Type B pancreatic cell (in vitro differentiated cells): ENCODE results near the gene KAZN. TPM values are rescaled to one million over a fixed set of nuclear protein-coding genes. Genes with fewer than 3 reads are reported as not detected.

Experiments
- DNase-seq: peaks from one replicate; pipeline ENCODE4 v3.0.0; 2021; ENCODE audit warnings: mixed read lengths; ENCODE audit not compliant: unreplicated experiment; ENCODE audit errors: extremely low spot score
- H3K27ac Mint-ChIP-seq: 2 replicates; pipeline ENCODE4 v1.8.0; 2021; ENCODE audit warnings: mild to moderate bottlenecking, mixed read lengths
- H3K27me3 Mint-ChIP-seq: 2 replicates; pipeline ENCODE4 v1.8.0; 2021; ENCODE audit warnings: mixed read lengths
- H3K36me3 Mint-ChIP-seq: 2 replicates; pipeline ENCODE4 v1.8.0; 2021; ENCODE audit warnings: mixed read lengths
- H3K4me1 Mint-ChIP-seq: one replicate; pipeline ENCODE4 v1.8.0; 2021; ENCODE audit warnings: mixed read lengths; ENCODE audit not compliant: unreplicated experiment
- H3K4me3 Mint-ChIP-seq: 2 replicates; pipeline ENCODE4 v1.8.0; 2021; ENCODE audit warnings: mild to moderate bottlenecking, mixed read lengths
- H3K9me3 Mint-ChIP-seq: 2 replicates; pipeline ENCODE4 v1.8.0; 2021; ENCODE audit warnings: mixed read lengths
- CTCF ChIP-seq: fragments of 200-600 bp; sonication (generic); conservative IDR thresholded peaks from 2 replicates; pipeline ENCODE4 v1.5.0; 2021; ENCODE audit warnings: antibody characterized with exemption, mild to moderate bottlenecking
- total RNA-seq: library from RNA; stranded (reverse); gene quantifications from 2 replicates; pipeline ENCODE4 v1.2.1, GENCODE V29; 2021; ENCODE audit warnings: low replicate concordance

The KAZN gene
- total RNA-seq, 1 donor from 2014 or later: 33.7 TPM

- H3K27ac Mint-ChIP-seq: no peak overlapping the region
- DNase-seq: no peak
- no peaks in the 10 kb centered on the region for H3K27me3 Mint-ChIP-seq
- no peak overlapping the region for H3K4me3 Mint-ChIP-seq
- peaks cover 28% of the 10 kb centered on the region for H3K4me1 Mint-ChIP-seq
- no peaks in the 10 kb centered on the region for H3K9me3 Mint-ChIP-seq
- H3K36me3 Mint-ChIP-seq: peaks cover 4% of the 10 kb centered on the region
- no peak for TF ChIP-seq CTCF
Observed at GRCh38 chr1:14949836-14950713, 351.6 kb downstream of the KAZN start.

GRCh38 chr1:14951766-14952165, 353.3 kb downstream of the KAZN start:
- DNase-seq: no peak
- peaks cover 25% of the 10 kb centered on the region for H3K4me1 Mint-ChIP-seq
- H3K27me3 Mint-ChIP-seq: no peaks in the 10 kb centered on the region
- no peak overlapping the region for H3K27ac Mint-ChIP-seq
- H3K36me3 Mint-ChIP-seq: peaks cover 4% of the 10 kb centered on the region
- H3K9me3 Mint-ChIP-seq: no peaks in the 10 kb centered on the region
- no peak overlapping the region for H3K4me3 Mint-ChIP-seq
- TF ChIP-seq CTCF: no peak

GRCh38 chr1:14952626-14953314, 354.3 kb downstream of the KAZN start:
- H3K36me3 Mint-ChIP-seq: peaks cover 4% of the 10 kb centered on the region
- H3K27me3 Mint-ChIP-seq: no peaks in the 10 kb centered on the region
- DNase-seq: no peak
- peaks cover 30% of the 10 kb centered on the region for H3K4me1 Mint-ChIP-seq
- no peaks in the 10 kb centered on the region for H3K9me3 Mint-ChIP-seq
- no peak overlapping the region for H3K27ac Mint-ChIP-seq
- H3K4me3 Mint-ChIP-seq: no peak overlapping the region
- no peak for TF ChIP-seq CTCF

GRCh38 chr1:14954210-14954609, 355.7 kb downstream of the KAZN start:
- H3K27me3 Mint-ChIP-seq: no peaks in the 10 kb centered on the region
- no peak overlapping the region for H3K27ac Mint-ChIP-seq
- no peak for DNase-seq
- no peak overlapping the region for H3K4me3 Mint-ChIP-seq
- H3K36me3 Mint-ChIP-seq: peaks cover 4% of the 10 kb centered on the region
- H3K9me3 Mint-ChIP-seq: no peaks in the 10 kb centered on the region
- TF ChIP-seq CTCF: no peak
- H3K4me1 Mint-ChIP-seq: peaks cover 30% of the 10 kb centered on the region

GRCh38 chr1:14954930-14955329, 356.4 kb downstream of the KAZN start:
- Mint-ChIP-seq H3K27me3 (no peaks in the 10 kb centered on the region), H3K4me3 (no peak overlapping the region), H3K27ac (peak overlapping the region; percentile 13), H3K36me3 (peaks cover 4% of the 10 kb centered on the region), H3K4me1 (peaks cover 25% of the 10 kb centered on the region), H3K9me3 (no peaks in the 10 kb centered on the region)
- TF ChIP-seq CTCF: no peak
- no peak for DNase-seq
